GM18498 (cell line): ENCODE measurements around the gene NUDT9.
A peak's percentile ranks its signal among the peaks of the same experiment; 100 is the strongest.
"Not testable (repeated sequence)": the region's sequence is repeated elsewhere in the genome, so short reads cannot be mapped to it uniquely, and the experiment has no call there.

Experiments
- ATAC-seq: cut with Tn5 transposase; IDR thresholded peaks from one replicate; pipeline ENCODE4 v1.9.1; 2021; ENCODE audit warnings: mild to moderate bottlenecking, moderate library complexity; ENCODE audit not compliant: unreplicated experiment

The NUDT9 gene

GRCh38 chr4:87451537-87451936 is 29.2 kb downstream of the NUDT9 start:
- no peak for ATAC-seq

GRCh38 chr4:87458913-87459312 is 36.5 kb downstream of the NUDT9 start:
- no peak for ATAC-seq

GRCh38 chr4:87461281-87461700 is 38.9 kb downstream of the NUDT9 start:
- no peak for ATAC-seq

GRCh38 chr4:87462102-87462501 is 39.7 kb downstream of the NUDT9 start:
- ATAC-seq, result no peak

GRCh38 chr4:87465739-87466366 is 43.5 kb downstream of the NUDT9 start:
- ATAC-seq, result peak; percentile 70

GRCh38 chr4:87469390-87469789 is 47.0 kb downstream of the NUDT9 start:
- ATAC-seq, result no peak

GRCh38 chr4:87476934-87477333 is 54.6 kb downstream of the NUDT9 start:
- ATAC-seq, result no peak

GRCh38 chr4:87478732-87479250 is 56.4 kb downstream of the NUDT9 start:
- no peak for ATAC-seq

GRCh38 chr4:87481377-87481776 is 59.0 kb downstream of the NUDT9 start:
- no peak for ATAC-seq

GRCh38 chr4:87483247-87483646 is 60.9 kb downstream of the NUDT9 start:
- not testable (repeated sequence) for ATAC-seq

GRCh38 chr4:87488666-87489065 is 66.3 kb downstream of the NUDT9 start:
- ATAC-seq, result not testable (repeated sequence)

GRCh38 chr4:87489678-87490077 is 67.3 kb downstream of the NUDT9 start:
- no peak for ATAC-seq

- ATAC-seq, result no peak
These were observed 68.4 kb downstream of the NUDT9 start for GRCh38 chr4:87490664-87491369.

- ATAC-seq, result no peak
These were observed 69.1 kb downstream of the NUDT9 start for GRCh38 chr4:87491436-87491835.

- ATAC-seq, result not testable (repeated sequence)
These were observed 69.5 kb downstream of the NUDT9 start for GRCh38 chr4:87491851-87492250.

GRCh38 chr4:87493115-87493514 is 70.7 kb downstream of the NUDT9 start:
- no peak for ATAC-seq

GRCh38 chr4:87497159-87497558 is 74.8 kb downstream of the NUDT9 start:
- no peak for ATAC-seq

GRCh38 chr4:87497578-87497977 is 75.2 kb downstream of the NUDT9 start:
- no peak for ATAC-seq

GRCh38 chr4:87498446-87498900 is 76.1 kb downstream of the NUDT9 start:
- peak; percentile 65 for ATAC-seq

GRCh38 chr4:87499403-87500091 is 77.2 kb downstream of the NUDT9 start:
- peak; percentile 72 for ATAC-seq

GRCh38 chr4:87500092-87500462 is 77.7 kb downstream of the NUDT9 start:
- ATAC-seq, result peak; percentile 48
